ENCODE results near the gene CACNA1B.

The CACNA1B gene

GRCh38 chr9:137972988-137973470 lies 95.4 kb downstream of the CACNA1B start:
- H3K4me1 ChIP-seq (ENCODE audit: control insufficient read depth, insufficient read depth, low read length): no peaks in the 10 kb centered on the region
- H3K9me3 ChIP-seq (ENCODE audit: control insufficient read depth, insufficient read depth, low read length): no peaks in the 10 kb centered on the region
- H3K4me3 ChIP-seq (ENCODE audit: low read length): no peak overlapping the region
- no peak for DNase-seq (ENCODE audit: low read depth, low spot score)
- no peaks in the 10 kb centered on the region for H3K27me3 ChIP-seq (ENCODE audit: control insufficient read depth, insufficient read depth, low read length)
- no peaks in the 10 kb centered on the region; the same call in 1 of the 2 replicates for H3K36me3 ChIP-seq (ENCODE audit: control insufficient read depth, insufficient read depth, low read length)
- no peak overlapping the region for H3K27ac ChIP-seq (ENCODE audit: low read length)
- WGBS (ENCODE audit: insufficient coverage, insufficient read length): no CpG with 5 or more reads among the region's 13 CpGs

DNA sequence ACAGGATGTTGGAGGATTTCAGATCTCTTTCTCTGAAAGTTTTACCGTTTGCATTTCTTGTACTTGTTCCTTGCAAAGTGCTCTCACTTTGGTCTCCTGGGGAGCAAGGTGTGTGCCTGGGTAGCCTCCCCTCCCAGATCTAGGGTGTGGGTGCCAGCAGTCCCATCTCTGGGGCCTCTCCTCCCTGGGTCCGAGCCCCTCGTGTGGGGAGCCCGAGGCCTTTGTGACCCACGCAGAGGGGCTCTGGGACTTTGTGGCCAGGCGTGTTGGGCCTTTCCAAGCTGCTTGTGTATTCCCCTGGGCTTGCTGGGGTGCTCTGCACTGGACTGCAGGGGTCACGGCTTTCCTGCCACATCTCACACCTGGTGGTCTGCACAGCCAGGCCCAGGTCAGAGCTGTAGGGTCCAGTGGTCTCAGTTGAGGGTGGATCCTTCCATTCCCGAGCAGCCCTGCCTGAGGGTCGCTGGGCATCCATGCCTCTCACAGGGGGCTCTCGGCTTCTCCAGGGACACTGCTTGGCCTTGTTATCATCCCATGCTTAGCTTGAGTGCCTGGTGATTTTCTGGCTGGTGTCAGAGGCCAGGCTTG lies 96.3 kb downstream of the CACNA1B start:
- Histone ChIP-seq H3K27me3 (ENCODE audit: control insufficient read depth, insufficient read depth, low read length) (no peaks in the 10 kb centered on the region), H3K4me3 (ENCODE audit: low read length) (no peak overlapping the region), H3K36me3 (ENCODE audit: control insufficient read depth, insufficient read depth, low read length) (no peaks in the 10 kb centered on the region; the same call in 1 of the 2 replicates), H3K27ac (ENCODE audit: low read length) (no peak overlapping the region), H3K4me1 (ENCODE audit: control insufficient read depth, insufficient read depth, low read length) (no peaks in the 10 kb centered on the region), H3K9me3 (ENCODE audit: control insufficient read depth, insufficient read depth, low read length) (no peaks in the 10 kb centered on the region)
- no peak for DNase-seq (ENCODE audit: low read depth, low spot score)
- WGBS (ENCODE audit: insufficient coverage, insufficient read length): no CpG with 5 or more reads among the region's 10 CpGs

DNA sequence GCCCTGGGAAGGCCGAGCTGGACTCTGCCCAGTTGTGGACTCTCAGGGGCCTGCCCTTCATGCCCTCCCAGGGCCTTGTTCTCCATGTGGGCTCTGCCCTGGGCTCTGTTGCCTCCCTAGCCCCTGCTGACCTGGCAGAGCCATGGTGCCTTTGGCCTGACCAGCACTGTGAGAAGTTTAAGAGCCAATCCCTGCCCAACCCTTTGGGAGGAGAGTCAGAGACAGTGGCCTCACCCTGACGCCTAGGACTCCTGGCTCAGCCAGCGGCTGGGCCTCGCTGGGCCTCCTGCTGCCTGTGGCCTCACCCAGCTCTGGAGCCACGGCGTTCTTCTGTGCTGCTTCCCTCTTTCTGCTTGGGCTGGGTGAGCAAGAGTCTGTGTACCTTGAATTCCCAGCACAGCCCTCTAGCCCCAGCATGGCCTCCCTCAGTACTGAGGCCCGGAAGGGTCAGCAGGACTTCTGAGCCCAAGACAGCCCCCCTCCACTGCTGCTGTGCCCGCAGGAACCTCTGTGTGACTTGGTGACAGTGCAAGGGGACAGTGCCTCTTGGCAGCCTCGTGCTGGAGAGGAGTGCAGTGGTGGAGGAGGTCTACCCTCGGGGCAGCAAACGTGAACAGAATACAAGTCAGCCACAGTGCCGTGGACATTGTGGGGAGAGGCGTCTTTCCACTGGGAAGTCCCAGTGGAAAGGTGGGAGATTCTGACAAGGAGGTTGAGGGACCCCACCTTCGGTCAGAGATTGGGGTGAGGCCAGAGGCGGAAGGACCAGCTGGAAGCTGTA lies 97.4 kb downstream of the CACNA1B start:
- no peak overlapping the region for H3K27ac ChIP-seq (ENCODE audit: low read length)
- no peaks in the 10 kb centered on the region; the same call in 1 of the 2 replicates for H3K36me3 ChIP-seq (ENCODE audit: control insufficient read depth, insufficient read depth, low read length)
- H3K4me3 ChIP-seq (ENCODE audit: low read length): no peak overlapping the region
- H3K4me1 ChIP-seq (ENCODE audit: control insufficient read depth, insufficient read depth, low read length): no peaks in the 10 kb centered on the region
- no peaks in the 10 kb centered on the region for H3K27me3 ChIP-seq (ENCODE audit: control insufficient read depth, insufficient read depth, low read length)
- no peak for DNase-seq (ENCODE audit: low read depth, low spot score)
- WGBS (ENCODE audit: insufficient coverage, insufficient read length): no CpG with 5 or more reads among the region's 15 CpGs
- H3K9me3 ChIP-seq (ENCODE audit: control insufficient read depth, insufficient read depth, low read length): no peaks in the 10 kb centered on the region

DNA sequence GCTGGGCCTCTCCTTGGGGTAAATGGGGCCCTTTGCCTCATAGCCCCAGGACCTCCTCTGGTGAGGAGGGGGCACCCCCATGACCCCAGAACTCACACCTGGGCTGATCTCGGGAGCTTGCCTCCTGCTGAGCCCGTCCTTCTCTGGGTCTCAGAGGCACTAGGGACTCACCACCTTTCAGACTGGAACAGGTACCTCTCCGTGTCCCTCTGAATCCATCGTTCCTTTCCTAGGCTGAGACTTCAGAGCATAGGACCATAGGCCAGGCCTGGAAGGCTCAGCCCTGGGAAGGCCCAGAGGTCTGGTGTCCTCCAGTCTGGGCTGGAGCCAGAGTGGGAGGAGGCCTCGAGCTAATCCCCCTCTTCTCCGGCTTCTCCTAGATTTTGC lies 97.9 kb downstream of the CACNA1B start:
- no peaks in the 10 kb centered on the region for H3K9me3 ChIP-seq (ENCODE audit: control insufficient read depth, insufficient read depth, low read length)
- H3K27ac ChIP-seq (ENCODE audit: low read length): no peak overlapping the region
- H3K4me1 ChIP-seq (ENCODE audit: control insufficient read depth, insufficient read depth, low read length): no peaks in the 10 kb centered on the region
- H3K4me3 ChIP-seq (ENCODE audit: low read length): no peak overlapping the region
- WGBS (ENCODE audit: insufficient coverage, insufficient read length): no CpG with 5 or more reads among the region's 6 CpGs
- no peaks in the 10 kb centered on the region; the same call in 1 of the 2 replicates for H3K36me3 ChIP-seq (ENCODE audit: control insufficient read depth, insufficient read depth, low read length)
- H3K27me3 ChIP-seq (ENCODE audit: control insufficient read depth, insufficient read depth, low read length): no peaks in the 10 kb centered on the region
- no peak for DNase-seq (ENCODE audit: low read depth, low spot score)

GRCh38 chr9:137975936-137976565 lies 98.5 kb downstream of the CACNA1B start:
- Histone ChIP-seq H3K27me3 (ENCODE audit: control insufficient read depth, insufficient read depth, low read length) (no peaks in the 10 kb centered on the region), H3K36me3 (ENCODE audit: control insufficient read depth, insufficient read depth, low read length) (no peaks in the 10 kb centered on the region; the same call in 1 of the 2 replicates), H3K4me3 (ENCODE audit: low read length) (no peak overlapping the region), H3K9me3 (ENCODE audit: control insufficient read depth, insufficient read depth, low read length) (no peaks in the 10 kb centered on the region), H3K4me1 (ENCODE audit: control insufficient read depth, insufficient read depth, low read length) (no peaks in the 10 kb centered on the region), H3K27ac (ENCODE audit: low read length) (no peak overlapping the region)
- DNase-seq (ENCODE audit: low read depth, low spot score): no peak
- no CpG with 5 or more reads among the region's 8 CpGs for WGBS (ENCODE audit: insufficient coverage, insufficient read length)

- Histone ChIP-seq H3K27me3 (ENCODE audit: control insufficient read depth, insufficient read depth, low read length) (no peaks in the 10 kb centered on the region), H3K9me3 (ENCODE audit: control insufficient read depth, insufficient read depth, low read length) (no peaks in the 10 kb centered on the region)
- WGBS (ENCODE audit: insufficient coverage, insufficient read length): no CpG with 5 or more reads among the region's 8 CpGs
Measured at GRCh38 chr9:137977571-137978261, 100.1 kb downstream of the CACNA1B start.

GRCh38 chr9:137978262-137978714 lies 100.7 kb downstream of the CACNA1B start:
- Histone ChIP-seq H3K9me3 (ENCODE audit: control insufficient read depth, insufficient read depth, low read length) (no peaks in the 10 kb centered on the region), H3K4me1 (ENCODE audit: control insufficient read depth, insufficient read depth, low read length) (no peaks in the 10 kb centered on the region), H3K4me3 (ENCODE audit: low read length) (no peak overlapping the region), H3K27ac (ENCODE audit: low read length) (no peak overlapping the region), H3K36me3 (ENCODE audit: control insufficient read depth, insufficient read depth, low read length) (no peaks in the 10 kb centered on the region; the same call in 1 of the 2 replicates), H3K27me3 (ENCODE audit: control insufficient read depth, insufficient read depth, low read length) (no peaks in the 10 kb centered on the region)
- DNase-seq (ENCODE audit: low read depth, low spot score): no peak
- no CpG with 5 or more reads among the region's 4 CpGs for WGBS (ENCODE audit: insufficient coverage, insufficient read length)

More at GRCh38 chr9:137977571-137978261, 100.1 kb downstream of the CACNA1B start:
- Histone ChIP-seq H3K36me3 (ENCODE audit: control insufficient read depth, insufficient read depth, low read length) (no peaks in the 10 kb centered on the region; the same call in 1 of the 2 replicates), H3K27ac (ENCODE audit: low read length) (no peak overlapping the region), H3K4me1 (ENCODE audit: control insufficient read depth, insufficient read depth, low read length) (no peaks in the 10 kb centered on the region), H3K4me3 (ENCODE audit: low read length) (no peak overlapping the region)
- DNase-seq (ENCODE audit: low read depth, low spot score): no peak

DNA sequence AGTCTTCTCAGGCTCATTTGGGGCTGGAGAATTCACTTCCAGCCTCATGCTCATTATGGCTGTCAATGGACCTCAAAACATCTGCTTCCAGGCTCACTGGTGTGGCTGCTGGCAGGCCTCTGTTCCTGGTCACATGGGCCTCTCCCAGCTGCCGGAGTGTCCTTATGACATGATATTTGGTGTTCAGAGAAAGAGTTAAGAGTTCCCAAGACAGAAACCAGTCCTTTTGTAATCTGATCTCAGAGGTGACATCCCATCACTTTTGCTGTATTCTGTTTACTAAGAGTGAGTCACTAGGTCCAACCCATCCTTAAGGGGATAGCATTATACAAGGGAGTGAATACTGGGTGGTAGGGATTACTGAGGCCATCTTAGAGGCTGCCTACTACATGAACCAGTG lies 104.6 kb downstream of the CACNA1B start:
- H3K9me3 ChIP-seq (ENCODE audit: control insufficient read depth, insufficient read depth, low read length): no peaks in the 10 kb centered on the region
- H3K27ac ChIP-seq (ENCODE audit: low read length): no peak overlapping the region
- WGBS (ENCODE audit: insufficient coverage, insufficient read length): no CpG with 5 or more reads among the region's 1 CpG
- peaks cover 9% of the 10 kb centered on the region for H3K36me3 ChIP-seq (ENCODE audit: control insufficient read depth, insufficient read depth, low read length)
- no peak for DNase-seq (ENCODE audit: low read depth, low spot score)
- no peaks in the 10 kb centered on the region for H3K27me3 ChIP-seq (ENCODE audit: control insufficient read depth, insufficient read depth, low read length)
- no peaks in the 10 kb centered on the region for H3K4me1 ChIP-seq (ENCODE audit: control insufficient read depth, insufficient read depth, low read length)
- H3K4me3 ChIP-seq (ENCODE audit: low read length): no peak overlapping the region

- Histone ChIP-seq H3K4me1 (ENCODE audit: control insufficient read depth, insufficient read depth, low read length) (no peaks in the 10 kb centered on the region), H3K36me3 (ENCODE audit: control insufficient read depth, insufficient read depth, low read length) (peaks cover 12% of the 10 kb centered on the region), H3K4me3 (ENCODE audit: low read length) (no peak overlapping the region), H3K27me3 (ENCODE audit: control insufficient read depth, insufficient read depth, low read length) (no peaks in the 10 kb centered on the region), H3K9me3 (ENCODE audit: control insufficient read depth, insufficient read depth, low read length) (peaks cover 1% of the 10 kb centered on the region), H3K27ac (ENCODE audit: low read length) (no peak overlapping the region)
- WGBS (ENCODE audit: insufficient coverage, insufficient read length): no CpG with 5 or more reads among the region's 16 CpGs
- DNase-seq (ENCODE audit: low read depth, low spot score): no peak
Measured at GRCh38 chr9:137984005-137984404, 106.4 kb downstream of the CACNA1B start.

Measured in iPS DF 6.9 (cell line).